Nephron progenitor cell (in vitro differentiated cells): Measurements from ENCODE around the gene SLC8A2.

ENCODE experiments used
- DNase-seq: peaks from one replicate; pipeline ENCODE4 v3.0.0; 2021
- H3K27ac Mint-ChIP-seq: 2 replicates; pipeline ENCODE4 v1.8.0; 2021; ENCODE audit warnings: mild to moderate bottlenecking, moderate library complexity, mixed read lengths
- H3K27me3 Mint-ChIP-seq: 2 replicates; pipeline ENCODE4 v1.8.0; 2021; ENCODE audit warnings: mild to moderate bottlenecking, low read depth, mixed read lengths; ENCODE audit not compliant: poor library complexity
- H3K36me3 Mint-ChIP-seq: 2 replicates; pipeline ENCODE4 v1.8.0; 2021; ENCODE audit warnings: low read depth, mixed read lengths
- H3K4me1 Mint-ChIP-seq: 2 replicates; pipeline ENCODE4 v1.8.0; 2021; ENCODE audit warnings: mixed read lengths
- H3K4me3 Mint-ChIP-seq: 2 replicates; pipeline ENCODE4 v1.8.0; 2021; ENCODE audit warnings: mild to moderate bottlenecking, moderate library complexity, mixed read lengths
- H3K9me3 Mint-ChIP-seq: 2 replicates; pipeline ENCODE4 v1.8.0; 2021; ENCODE audit warnings: mild to moderate bottlenecking, moderate library complexity, mixed read lengths
- TF ChIP-seq, protein P1 (sequence below): fragments of 200-600 bp; sonication (generic); IDR thresholded peaks from 2 replicates; pipeline ENCODE4 v1.5.0; 2021; ENCODE audit warnings: antibody characterized with exemption

Gene SLC8A2

GRCh38 chr19:47507924-47508553, 36.3 kb upstream of the SLC8A2 start:
- H3K36me3 Mint-ChIP-seq: no peaks in the 10 kb centered on the region
- H3K27ac Mint-ChIP-seq: no peak overlapping the region
- TF ChIP-seq, protein P1, sequence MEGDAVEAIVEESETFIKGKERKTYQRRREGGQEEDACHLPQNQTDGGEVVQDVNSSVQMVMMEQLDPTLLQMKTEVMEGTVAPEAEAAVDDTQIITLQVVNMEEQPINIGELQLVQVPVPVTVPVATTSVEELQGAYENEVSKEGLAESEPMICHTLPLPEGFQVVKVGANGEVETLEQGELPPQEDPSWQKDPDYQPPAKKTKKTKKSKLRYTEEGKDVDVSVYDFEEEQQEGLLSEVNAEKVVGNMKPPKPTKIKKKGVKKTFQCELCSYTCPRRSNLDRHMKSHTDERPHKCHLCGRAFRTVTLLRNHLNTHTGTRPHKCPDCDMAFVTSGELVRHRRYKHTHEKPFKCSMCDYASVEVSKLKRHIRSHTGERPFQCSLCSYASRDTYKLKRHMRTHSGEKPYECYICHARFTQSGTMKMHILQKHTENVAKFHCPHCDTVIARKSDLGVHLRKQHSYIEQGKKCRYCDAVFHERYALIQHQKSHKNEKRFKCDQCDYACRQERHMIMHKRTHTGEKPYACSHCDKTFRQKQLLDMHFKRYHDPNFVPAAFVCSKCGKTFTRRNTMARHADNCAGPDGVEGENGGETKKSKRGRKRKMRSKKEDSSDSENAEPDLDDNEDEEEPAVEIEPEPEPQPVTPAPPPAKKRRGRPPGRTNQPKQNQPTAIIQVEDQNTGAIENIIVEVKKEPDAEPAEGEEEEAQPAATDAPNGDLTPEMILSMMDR: no peak
- peaks cover 18% of the 10 kb centered on the region for H3K4me1 Mint-ChIP-seq
- no peak overlapping the region for H3K4me3 Mint-ChIP-seq
- no peaks in the 10 kb centered on the region for H3K27me3 Mint-ChIP-seq
- H3K9me3 Mint-ChIP-seq: no peaks in the 10 kb centered on the region
- DNase-seq: no peak

DNA sequence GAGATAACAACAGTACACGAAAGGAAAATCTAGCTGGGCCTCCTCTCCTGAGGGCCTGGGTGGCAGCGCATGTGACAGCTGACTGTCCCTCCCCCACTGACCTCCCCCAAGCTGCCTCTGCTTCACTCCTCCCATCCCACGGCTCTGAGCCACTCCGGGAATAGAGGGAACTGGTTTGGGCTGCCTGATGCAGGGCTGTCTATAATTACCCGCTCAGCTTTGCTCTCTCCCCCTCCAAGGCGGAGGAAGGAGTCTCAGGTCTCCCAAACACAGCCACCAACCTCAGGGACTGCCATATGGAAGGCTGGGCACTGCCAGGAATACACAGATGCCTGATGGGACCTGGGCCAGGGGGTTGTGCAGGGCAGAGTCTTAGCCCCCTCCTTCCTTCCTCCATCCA, 35.3 kb upstream of the SLC8A2 start:
- Mint-ChIP-seq H3K36me3 (peaks cover 4% of the 10 kb centered on the region), H3K9me3 (no peaks in the 10 kb centered on the region), H3K4me1 (peaks cover 7% of the 10 kb centered on the region), H3K27me3 (no peaks in the 10 kb centered on the region), H3K27ac (no peak overlapping the region), H3K4me3 (no peak overlapping the region)
- TF ChIP-seq, protein P1: no peak
- no peak for DNase-seq

GRCh38 chr19:47506459-47506858, 34.8 kb upstream of the SLC8A2 start:
- DNase-seq: no peak
- no peaks in the 10 kb centered on the region for H3K9me3 Mint-ChIP-seq
- H3K4me1 Mint-ChIP-seq: peaks cover 2% of the 10 kb centered on the region
- no peak overlapping the region for H3K4me3 Mint-ChIP-seq
- H3K27me3 Mint-ChIP-seq: no peaks in the 10 kb centered on the region
- H3K27ac Mint-ChIP-seq: peak overlapping the region; percentile 69
- TF ChIP-seq, protein P1: no peak
- peaks cover 4% of the 10 kb centered on the region for H3K36me3 Mint-ChIP-seq

- TF ChIP-seq, protein P1: no peak
- Mint-ChIP-seq H3K27me3 (no peaks in the 10 kb centered on the region), H3K9me3 (no peaks in the 10 kb centered on the region), H3K36me3 (peaks cover 4% of the 10 kb centered on the region), H3K4me1 (no peaks in the 10 kb centered on the region), H3K4me3 (no peak overlapping the region), H3K27ac (no peak overlapping the region)
- DNase-seq: no peak
Observed at GRCh38 chr19:47505506-47505905, 33.8 kb upstream of the SLC8A2 start.

DNA sequence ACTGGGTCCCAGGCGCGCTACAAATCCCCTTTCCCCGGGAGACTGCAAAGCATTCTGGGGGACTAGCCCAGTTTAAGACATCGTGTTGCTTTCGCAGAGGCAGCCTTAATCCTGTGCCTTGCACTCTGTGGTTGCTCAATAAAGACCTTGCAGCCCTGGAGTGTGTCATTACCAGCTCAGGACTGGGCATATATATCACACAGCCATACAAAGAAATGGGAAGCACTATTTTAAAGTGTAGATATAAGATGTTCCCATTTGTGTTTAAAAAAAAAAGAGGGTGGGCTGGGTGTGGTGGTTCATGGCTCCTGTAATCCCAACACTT, 32.1 kb upstream of the SLC8A2 start:
- Mint-ChIP-seq H3K4me3 (no peak overlapping the region), H3K36me3 (peaks cover 4% of the 10 kb centered on the region), H3K27me3 (no peaks in the 10 kb centered on the region)

More for the DNA sequence above, 32.1 kb upstream of the SLC8A2 start:
- Mint-ChIP-seq H3K27ac (peak overlapping the region; percentile 48), H3K9me3 (no peaks in the 10 kb centered on the region), H3K4me1 (peaks cover 8% of the 10 kb centered on the region)
- TF ChIP-seq, protein P1: no peak
- no peak for DNase-seq
